IMR-90 (cell line): Measurements from ENCODE around the gene DGKZ.

Experiments used
- BHLHE40 ChIP-seq: fragments of 150-350 bp; IDR thresholded peaks from 2 replicates; pipeline ENCODE4 v1.6.1; 2016; ENCODE audit warnings: mild to moderate bottlenecking, low read depth, low read length
- CEBPB ChIP-seq: IDR thresholded peaks from 2 replicates; pipeline ENCODE4 v1.6.1; 2012; ENCODE audit warnings: low read depth, low read length, improper control_type of control experiment
- CHD1 ChIP-seq: IDR thresholded peaks from 2 replicates; pipeline ENCODE4 v1.6.1; 2012; ENCODE audit warnings: low read depth, low read length, improper control_type of control experiment
- FOS ChIP-seq: fragments of 150-350 bp; IDR thresholded peaks from 2 replicates; pipeline ENCODE4 v1.6.1; 2016; ENCODE audit warnings: low read depth, low read length
- MAFK ChIP-seq: IDR thresholded peaks from 2 replicates; pipeline ENCODE4 v1.6.1; 2012; ENCODE audit warnings: low read depth, low read length, improper control_type of control experiment
- MXI1 ChIP-seq: IDR thresholded peaks from 2 replicates; pipeline ENCODE4 v1.6.1; 2012; ENCODE audit warnings: low read depth, mild to moderate bottlenecking, low read length, moderate library complexity, borderline replicate concordance
- NFE2L2 ChIP-seq: fragments of 150-350 bp; IDR thresholded peaks from 2 replicates; pipeline ENCODE4 v1.6.1; 2016; ENCODE audit warnings: low read depth, mild to moderate bottlenecking, low read length
- POLR2A ChIP-seq: IDR thresholded peaks from 2 replicates; pipeline ENCODE4 v1.6.1; 2012; ENCODE audit warnings: mild to moderate bottlenecking, low read depth, low read length
- RAD21 ChIP-seq: IDR thresholded peaks from 2 replicates; pipeline ENCODE4 v1.6.1; 2012; ENCODE audit warnings: low read length, improper control_type of control experiment
- RCOR1 ChIP-seq: IDR thresholded peaks from 2 replicates; pipeline ENCODE4 v1.6.1; 2012; ENCODE audit warnings: mild to moderate bottlenecking, low read length, improper control_type of control experiment; ENCODE audit not compliant: insufficient replicate concordance
- RFX5 ChIP-seq: IDR thresholded peaks from 2 replicates; pipeline ENCODE4 v1.8.0; 2012; ENCODE audit warnings: low read depth, mild to moderate bottlenecking, low read length, moderate library complexity
- TF ChIP-seq, protein P1 (sequence below): conservative IDR thresholded peaks from 2 replicates; pipeline ENCODE4 v1.5.1; 2012; ENCODE audit warnings: mild to moderate bottlenecking, low read depth, low read length, improper control_type of control experiment
- TF ChIP-seq, protein P2 (sequence below): fragments of 150-350 bp; IDR thresholded peaks from 2 replicates; pipeline ENCODE4 v1.6.1; 2017; ENCODE audit warnings: mild to moderate bottlenecking, antibody characterized with exemption, low read length, low read depth
- TF ChIP-seq, protein P3 (sequence below): fragments of 150-350 bp; IDR thresholded peaks from 2 replicates; pipeline ENCODE4 v1.6.1; 2016; ENCODE audit warnings: low read depth, mild to moderate bottlenecking, low read length, moderate library complexity, borderline replicate concordance

DNA sequence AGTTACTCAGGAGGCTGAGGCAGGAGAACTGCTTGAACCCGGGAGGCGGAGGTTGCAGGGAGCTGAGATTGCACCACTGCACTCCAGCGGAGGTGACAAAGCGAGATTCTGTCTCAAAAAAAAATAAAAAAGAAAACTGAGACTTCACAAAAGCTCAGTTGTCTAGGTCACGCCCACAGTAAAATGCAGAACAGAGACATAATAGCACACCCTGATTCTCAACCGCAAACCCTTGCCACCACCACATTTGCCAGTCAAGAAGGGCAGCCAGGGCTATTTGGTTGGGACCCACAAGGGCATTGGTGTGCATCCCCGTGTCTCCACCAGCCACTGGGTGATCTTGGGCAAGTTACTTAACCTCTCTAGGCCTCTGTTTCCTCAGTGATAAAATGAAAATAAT is 44.4 kb upstream of the DGKZ start:
- TF ChIP-seq, protein P1, sequence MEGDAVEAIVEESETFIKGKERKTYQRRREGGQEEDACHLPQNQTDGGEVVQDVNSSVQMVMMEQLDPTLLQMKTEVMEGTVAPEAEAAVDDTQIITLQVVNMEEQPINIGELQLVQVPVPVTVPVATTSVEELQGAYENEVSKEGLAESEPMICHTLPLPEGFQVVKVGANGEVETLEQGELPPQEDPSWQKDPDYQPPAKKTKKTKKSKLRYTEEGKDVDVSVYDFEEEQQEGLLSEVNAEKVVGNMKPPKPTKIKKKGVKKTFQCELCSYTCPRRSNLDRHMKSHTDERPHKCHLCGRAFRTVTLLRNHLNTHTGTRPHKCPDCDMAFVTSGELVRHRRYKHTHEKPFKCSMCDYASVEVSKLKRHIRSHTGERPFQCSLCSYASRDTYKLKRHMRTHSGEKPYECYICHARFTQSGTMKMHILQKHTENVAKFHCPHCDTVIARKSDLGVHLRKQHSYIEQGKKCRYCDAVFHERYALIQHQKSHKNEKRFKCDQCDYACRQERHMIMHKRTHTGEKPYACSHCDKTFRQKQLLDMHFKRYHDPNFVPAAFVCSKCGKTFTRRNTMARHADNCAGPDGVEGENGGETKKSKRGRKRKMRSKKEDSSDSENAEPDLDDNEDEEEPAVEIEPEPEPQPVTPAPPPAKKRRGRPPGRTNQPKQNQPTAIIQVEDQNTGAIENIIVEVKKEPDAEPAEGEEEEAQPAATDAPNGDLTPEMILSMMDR: no peak
- TF ChIP-seq RAD21 (no peak), MAFK (no peak), FOS (no peak), POLR2A (no peak), CHD1 (no peak), MXI1 (no peak), RFX5 (no peak), CEBPB (no peak), NFE2L2 (no peak), RCOR1 (no peak), BHLHE40 (no peak)
- TF ChIP-seq, protein P2, sequence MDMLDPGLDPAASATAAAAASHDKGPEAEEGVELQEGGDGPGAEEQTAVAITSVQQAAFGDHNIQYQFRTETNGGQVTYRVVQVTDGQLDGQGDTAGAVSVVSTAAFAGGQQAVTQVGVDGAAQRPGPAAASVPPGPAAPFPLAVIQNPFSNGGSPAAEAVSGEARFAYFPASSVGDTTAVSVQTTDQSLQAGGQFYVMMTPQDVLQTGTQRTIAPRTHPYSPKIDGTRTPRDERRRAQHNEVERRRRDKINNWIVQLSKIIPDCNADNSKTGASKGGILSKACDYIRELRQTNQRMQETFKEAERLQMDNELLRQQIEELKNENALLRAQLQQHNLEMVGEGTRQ: no peak
- TF ChIP-seq, protein P3, sequence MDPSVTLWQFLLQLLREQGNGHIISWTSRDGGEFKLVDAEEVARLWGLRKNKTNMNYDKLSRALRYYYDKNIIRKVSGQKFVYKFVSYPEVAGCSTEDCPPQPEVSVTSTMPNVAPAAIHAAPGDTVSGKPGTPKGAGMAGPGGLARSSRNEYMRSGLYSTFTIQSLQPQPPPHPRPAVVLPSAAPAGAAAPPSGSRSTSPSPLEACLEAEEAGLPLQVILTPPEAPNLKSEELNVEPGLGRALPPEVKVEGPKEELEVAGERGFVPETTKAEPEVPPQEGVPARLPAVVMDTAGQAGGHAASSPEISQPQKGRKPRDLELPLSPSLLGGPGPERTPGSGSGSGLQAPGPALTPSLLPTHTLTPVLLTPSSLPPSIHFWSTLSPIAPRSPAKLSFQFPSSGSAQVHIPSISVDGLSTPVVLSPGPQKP: no peak
